ENCODE data around the gene MFRP. TPM values are rescaled to one million over a fixed set of nuclear protein-coding genes. Genes with fewer than 3 reads are reported as not detected.
A peak's percentile ranks its signal among the peaks of the same experiment; 100 is the strongest.

MFRP gene
- total RNA-seq, 4 donors from 2014 or later, result 0.11 TPM; not detected in 3

GRCh38 chr11:119317592-119318239 lies 28.8 kb downstream of the MFRP start:
- 80% methylated on average over 6 of the region's 14 CpGs for WGBS
- DNase-seq (ENCODE audit: low spot score in 2 of 2), result peak in 1 of 2 donors; percentile 31

GRCh38 chr11:119316729-119317591 lies 29.5 kb downstream of the MFRP start, which contains the start of gene MCAM:
Gene MCAM (minus strand): TSS chr11:119317130. CDS start chr11:119317101, 29 bp downstream.
- peak within 1 kb of the TSS; percentile 53 for H3K4me3 ChIP-seq
- no peak for TF ChIP-seq POLR2AphosphoS5 (IDR thresholded peaks at IDR 0.05)
- no peak for TF ChIP-seq EP300 (IDR thresholded peaks at IDR 0.05)
- no peak for TF ChIP-seq POLR2A (IDR thresholded peaks at IDR 0.05)
- TF ChIP-seq CTCF (IDR thresholded peaks at IDR 0.05), result no peak
- peaks cover 37% of the 10 kb centered on the region for H3K27me3 ChIP-seq
- H3K9me3 ChIP-seq, result no peaks in the 10 kb centered on the region
- WGBS, result 0% methylated on average over 1 of the region's 74 CpGs
- H3K36me3 ChIP-seq, result no peaks in the 10 kb centered on the region
- peak within 1 kb of the TSS; percentile 82 for H3K27ac ChIP-seq
- H3K4me1 ChIP-seq, result peaks cover 65% of the 10 kb centered on the region
- peak; percentile 66 to 78 for DNase-seq (ENCODE audit: low spot score in 2 of 2)

More at GRCh38 chr11:119317592-119318239, 28.8 kb downstream of the MFRP start:
- H3K36me3 ChIP-seq, result no peaks in the 10 kb centered on the region
- peak overlapping the region; percentile 82 for H3K27ac ChIP-seq
- TF ChIP-seq EP300 (IDR thresholded peaks at IDR 0.05) (no peak), POLR2A (IDR thresholded peaks at IDR 0.05) (no peak), POLR2AphosphoS5 (IDR thresholded peaks at IDR 0.05) (no peak), CTCF (IDR thresholded peaks at IDR 0.05) (no peak)
- peak overlapping the region; percentile 53 for H3K4me3 ChIP-seq
- H3K4me1 ChIP-seq, result peaks cover 69% of the 10 kb centered on the region
- no peaks in the 10 kb centered on the region for H3K9me3 ChIP-seq
- H3K27me3 ChIP-seq, result peaks cover 37% of the 10 kb centered on the region

GRCh38 chr11:119316016-119316728 lies 30.3 kb downstream of the MFRP start:
- DNase-seq (ENCODE audit: low spot score in 2 of 2), result peak; percentile 67 to 79
- peaks cover 37% of the 10 kb centered on the region for H3K27me3 ChIP-seq
- no peaks in the 10 kb centered on the region for H3K36me3 ChIP-seq
- 0% methylated on average over 26 of the region's 46 CpGs for WGBS
- H3K27ac ChIP-seq, result peak overlapping the region; percentile 82
- H3K4me3 ChIP-seq, result peak overlapping the region; percentile 53
- peaks cover 59% of the 10 kb centered on the region for H3K4me1 ChIP-seq
- TF ChIP-seq POLR2A (IDR thresholded peaks at IDR 0.05) (no peak), CTCF (IDR thresholded peaks at IDR 0.05) (no peak), EP300 (IDR thresholded peaks at IDR 0.05) (no peak), POLR2AphosphoS5 (IDR thresholded peaks at IDR 0.05) (no peak)
- H3K9me3 ChIP-seq, result no peaks in the 10 kb centered on the region

GRCh38 chr11:119315131-119316015 lies 31.1 kb downstream of the MFRP start:
- no peak for TF ChIP-seq POLR2AphosphoS5 (IDR thresholded peaks at IDR 0.05)
- no peak for TF ChIP-seq CTCF (IDR thresholded peaks at IDR 0.05)
- no peak for TF ChIP-seq EP300 (IDR thresholded peaks at IDR 0.05)
- TF ChIP-seq POLR2A (IDR thresholded peaks at IDR 0.05), result no peak
- no peaks in the 10 kb centered on the region for H3K9me3 ChIP-seq
- peak in 1 of 2 donors; percentile 71 for DNase-seq (ENCODE audit: low spot score in 2 of 2)
- no peaks in the 10 kb centered on the region for H3K36me3 ChIP-seq
- peak overlapping the region; percentile 53 for H3K4me3 ChIP-seq
- WGBS, result 4% methylated on average over 12 of the region's 29 CpGs
- peak overlapping the region; percentile 82 for H3K27ac ChIP-seq
- peaks cover 59% of the 10 kb centered on the region for H3K4me1 ChIP-seq
- H3K27me3 ChIP-seq, result peaks cover 33% of the 10 kb centered on the region
